ENCODE measurements around the gene ICE2.

GRCh38 chr15:60385620-60386552 lies 93.1 kb downstream of the ICE2 start:
- no peak for TF ChIP-seq CTCF (IDR thresholded peaks at IDR 0.05; ENCODE audit: low read depth, low read length)
- no peak for TF ChIP-seq EZH2phosphoT487 (IDR thresholded peaks at IDR 0.05; ENCODE audit: low read depth)
